Measurements from ENCODE around the gene SLC2A4RG. TPM values are rescaled to one million over a fixed set of nuclear protein-coding genes. Genes with fewer than 3 reads are reported as not detected.

The SLC2A4RG gene
- total and polyA plus RNA-seq, 2 of the 13 experiments (the other 11 are each of a cell fraction or from before 2014, with no cell fraction given), result 91.4 to 95.9 TPM

DNA sequence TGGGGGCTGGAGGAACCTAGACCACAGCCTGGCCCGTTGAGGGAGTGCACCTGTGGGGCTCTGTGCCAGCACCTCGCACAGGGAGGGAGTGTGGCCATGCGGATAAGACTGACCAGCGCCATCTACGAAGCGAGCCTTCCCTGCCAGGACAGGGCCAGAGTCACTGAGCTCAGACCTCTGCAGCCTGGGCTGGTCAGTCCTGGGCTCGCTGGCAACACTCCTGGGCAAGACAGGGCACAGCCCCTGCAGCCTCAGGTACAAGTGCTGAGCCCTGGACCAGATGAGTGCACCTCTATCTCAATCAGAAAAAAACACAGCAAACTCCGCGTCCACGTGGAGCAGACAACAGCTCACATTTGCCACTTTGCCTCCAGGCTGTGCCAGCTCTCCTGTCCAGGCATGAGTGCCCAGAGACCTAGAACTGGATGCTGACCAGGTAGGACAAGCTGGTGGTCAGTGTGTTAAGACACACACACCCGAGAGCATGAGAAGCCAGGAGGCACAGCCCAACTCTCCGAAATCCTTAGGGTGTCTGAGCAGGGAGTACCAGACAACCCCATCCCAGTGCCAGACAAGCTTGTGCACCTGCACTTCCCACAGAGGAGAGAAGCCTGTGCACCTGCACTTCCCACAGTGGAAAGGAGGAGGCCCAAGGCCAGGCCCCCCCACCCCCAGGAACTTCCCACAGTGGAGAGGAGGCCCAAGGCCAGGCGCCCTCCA is 36.7 kb upstream of the SLC2A4RG start (continued):
- no peak for TF ChIP-seq GMEB2 (CRISPR knock-in tag; IDR thresholded peaks at IDR 0.05; ENCODE audit: low read depth)
- TF ChIP-seq MAFF (IDR thresholded peaks at IDR 0.05; ENCODE audit: low read depth, low read length), result no peak
- TF ChIP-seq FOXO1 (CRISPR knock-in tag; IDR thresholded peaks at IDR 0.05), result 0 out of 2 replicates have a peak, but pooled peaks have one; percentile 4
- 0 out of 2 replicates have a peak, but pooled peaks have one; percentile 4 for TF ChIP-seq ZFYVE20 (CRISPR knock-in tag; IDR thresholded peaks at IDR 0.05; ENCODE audit: borderline replicate concordance, low read depth)

GRCh38 chr20:63703471-63703975 is 36.1 kb upstream of the SLC2A4RG start:
- Histone ChIP-seq H2AFZ (ENCODE audit: low read length) (no peak overlapping the region), H3K9me3 (ENCODE audit: low read length) (no peaks in the 10 kb centered on the region), H4K20me1 (ENCODE audit: insufficient read depth, low read length) (peaks cover 10% of the 10 kb centered on the region; the same call in 1 of the 2 replicates), H3K4me3 (replicated peaks in 1 of 3; ENCODE audit: insufficient read depth in 1 of 3, low read depth in 2 of 3, low read length in 3 of 3) (no peak overlapping the region), H3K4me1 (ENCODE audit: insufficient read depth, low read length) (peaks cover 11% of the 10 kb centered on the region), H3K27ac (ENCODE audit: extremely low read length, insufficient read depth, low read length) (no peak overlapping the region), H3K4me2 (ENCODE audit: low read depth, low read length) (no peak overlapping the region), H3K9ac (ENCODE audit: insufficient read depth, low read depth, low read length) (no peak overlapping the region), H3K27me3 (ENCODE audit: control insufficient read depth in 1 of 2, insufficient read depth in 2 of 2, low read length in 2 of 2) (no peaks in the 10 kb centered on the region; a peak in 1 of 5 replicates), H3K79me2 (ENCODE audit: insufficient read depth, low read length) (peaks cover 26% of the 10 kb centered on the region), H3K36me3 (replicated peaks in 1 of 2; ENCODE audit: control insufficient read depth in 1 of 2, insufficient read depth in 2 of 2, low read length in 2 of 2) (peaks cover 17 to 32% of the 10 kb centered on the region in 2 experiments)
- DNase-seq (ENCODE audit: low spot score) (no peak), ATAC-seq (no peak), FAIRE-seq (no peak)
- intact Hi-C loops (cut with micrococcal nuclease; ENCODE audit: unreplicated experiment) (no loop called here), in situ Hi-C loops (cut with HindIII; ENCODE audit: extremely low pct_ligation_motif_present, low pct_unique_long_range_greater_than_20kb) (loop anchor here (10.0 kb wide), 1 partner anchor 81 kb away; no protein-coding TSS in a partner anchor)
- ChIA-PET POLR2A (interaction anchor here (1.5 to 12.4 kb wide), 3 partner anchors 33 to 161 kb away, joined by 5 to 190 read pairs (median 5); partner anchors contain the start of genes LIME1, SLC2A4RG and TPD52L2), CTCF (ENCODE audit: low intra/inter-chr PET ratio, low total read pairs) (no interaction called here)
- 95% methylated on average over 12 of the region's 15 CpGs for WGBS (ENCODE audit: low lambda C conversion rate)
- no TSS peak for BruUV-seq (replicated peaks)
- TF ChIP-seq ARHGAP35 (CRISPR knock-in tag; IDR thresholded peaks at IDR 0.05; ENCODE audit: borderline replicate concordance) (no peak), ZNF512B (CRISPR knock-in tag; IDR thresholded peaks at IDR 0.05; ENCODE audit: borderline replicate concordance) (0 out of 2 replicates have a peak, but pooled peaks have one; percentile 20), ZNF589 (CRISPR knock-in tag; conservative IDR thresholded peaks at IDR 0.05) (no peak), AGO2 (optimal IDR thresholded peaks at IDR 0.05; ENCODE audit: low read depth, low read length) (peak; percentile 99), RBFOX2 (IDR thresholded peaks at IDR 0.05; ENCODE audit: low read depth, low read length) (peak; percentile 90)
- TF ChIP-seq, protein P1, sequence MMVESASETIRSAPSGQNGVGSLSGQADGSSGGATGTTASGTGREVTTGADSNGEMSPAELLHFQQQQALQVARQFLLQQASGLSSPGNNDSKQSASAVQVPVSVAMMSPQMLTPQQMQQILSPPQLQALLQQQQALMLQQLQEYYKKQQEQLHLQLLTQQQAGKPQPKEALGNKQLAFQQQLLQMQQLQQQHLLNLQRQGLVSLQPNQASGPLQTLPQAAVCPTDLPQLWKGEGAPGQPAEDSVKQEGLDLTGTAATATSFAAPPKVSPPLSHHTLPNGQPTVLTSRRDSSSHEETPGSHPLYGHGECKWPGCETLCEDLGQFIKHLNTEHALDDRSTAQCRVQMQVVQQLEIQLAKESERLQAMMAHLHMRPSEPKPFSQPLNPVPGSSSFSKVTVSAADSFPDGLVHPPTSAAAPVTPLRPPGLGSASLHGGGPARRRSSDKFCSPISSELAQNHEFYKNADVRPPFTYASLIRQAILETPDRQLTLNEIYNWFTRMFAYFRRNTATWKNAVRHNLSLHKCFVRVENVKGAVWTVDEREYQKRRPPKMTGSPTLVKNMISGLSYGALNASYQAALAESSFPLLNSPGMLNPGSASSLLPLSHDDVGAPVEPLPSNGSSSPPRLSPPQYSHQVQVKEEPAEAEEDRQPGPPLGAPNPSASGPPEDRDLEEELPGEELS (CRISPR knock-in tag; IDR thresholded peaks at IDR 0.05), result no peak

All from HepG2 (cell line).